ENCODE data around the gene SMTN. TPM values are rescaled to one million over a fixed set of nuclear protein-coding genes. Genes with fewer than 3 reads are reported as not detected.

SMTN gene
- total and polyA plus RNA-seq, 10 of the 15 experiments (the other 5 are each of a cell fraction or from before 2014, with no cell fraction given): 0.92 to 21.9 (median 4.8) TPM

DNA sequence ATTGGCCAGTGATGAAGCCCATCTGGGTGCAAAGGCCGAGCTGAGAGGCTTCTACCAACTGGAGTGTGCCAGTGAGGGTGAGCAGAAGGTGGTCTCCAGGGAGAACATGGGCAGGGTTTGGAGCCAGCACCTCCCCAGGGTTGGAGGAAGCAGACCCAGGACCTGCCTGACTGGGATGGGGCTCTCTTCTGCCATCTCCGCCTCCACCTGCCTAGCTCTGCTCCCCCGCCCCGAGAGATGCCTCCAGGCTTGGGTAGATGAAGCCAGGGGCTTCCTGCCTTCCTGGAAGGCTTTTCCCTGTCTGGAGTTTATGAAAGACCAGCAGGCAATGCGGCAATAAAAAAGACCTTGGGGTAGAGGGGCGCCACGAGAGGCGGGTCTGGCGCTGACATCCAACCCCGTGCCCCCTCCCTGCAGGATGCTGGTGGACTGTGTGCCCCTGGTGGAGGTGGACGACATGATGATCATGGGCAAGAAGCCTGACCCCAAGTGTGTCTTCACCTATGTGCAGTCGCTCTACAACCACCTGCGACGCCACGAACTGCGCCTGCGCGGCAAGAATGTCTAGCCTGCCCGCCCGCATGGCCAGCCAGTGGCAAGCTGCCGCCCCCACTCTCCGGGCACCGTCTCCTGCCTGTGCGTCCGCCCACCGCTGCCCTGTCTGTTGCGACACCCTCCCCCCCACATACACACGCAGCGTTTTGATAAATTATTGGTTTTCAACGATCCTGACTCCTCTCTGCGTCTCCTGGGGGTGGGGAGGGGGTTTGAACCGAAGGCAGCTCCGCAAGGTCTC, 23.0 kb downstream of the SMTN start (continued):
- TF ChIP-seq CBX3 (IDR thresholded peaks at IDR 0.05; ENCODE audit: borderline replicate concordance, low read depth) (no peak), LARP7 (IDR thresholded peaks at IDR 0.05) (no peak), ZNF384 (IDR thresholded peaks at IDR 0.05; ENCODE audit: borderline replicate concordance, low read depth, low read length) (no peak), NBN (IDR thresholded peaks at IDR 0.05) (no peak)
- TF ChIP-seq, protein P1, sequence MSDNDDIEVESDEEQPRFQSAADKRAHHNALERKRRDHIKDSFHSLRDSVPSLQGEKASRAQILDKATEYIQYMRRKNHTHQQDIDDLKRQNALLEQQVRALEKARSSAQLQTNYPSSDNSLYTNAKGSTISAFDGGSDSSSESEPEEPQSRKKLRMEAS (IDR thresholded peaks at IDR 0.05; ENCODE audit: low read depth, low read length): no peak

DNA sequence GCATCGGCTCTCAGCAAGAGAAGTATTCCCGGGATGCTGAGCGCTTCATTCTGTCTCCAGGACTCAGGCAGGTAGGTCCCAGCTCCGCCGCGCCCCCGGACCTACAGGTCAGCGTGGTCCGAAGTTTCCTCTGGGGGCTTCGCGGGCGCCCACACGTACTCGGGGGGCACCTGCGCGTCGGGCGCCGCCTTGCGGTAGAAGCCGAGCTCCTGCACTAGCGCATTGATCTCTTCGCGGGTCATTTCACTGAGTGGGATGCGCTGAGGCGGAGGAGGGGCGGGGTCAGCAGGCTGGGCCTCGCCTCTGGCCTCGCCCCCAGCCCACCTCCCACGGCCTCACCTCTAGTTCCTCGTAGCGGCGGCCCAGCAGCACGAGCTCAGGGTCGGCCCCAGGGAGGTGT, 23.8 kb downstream of the SMTN start:
- POLR2A ChIA-PET: no interaction called here
- Histone ChIP-seq H2AFZ (ENCODE audit: control insufficient read depth, low read depth, low read length) (no peak overlapping the region), H3K36me3 (ENCODE audit: control insufficient read depth in 2 of 2, insufficient read depth in 2 of 2, low read length in 1 of 2) (no peaks in the 10 kb centered on the region), H3K4me1 (ENCODE audit: control insufficient read depth, insufficient read depth, low read length) (no peaks in the 10 kb centered on the region; the same call in 1 of the 2 replicates), H3K4me2 (ENCODE audit: control insufficient read depth, insufficient read depth) (no peak overlapping the region), H3K9ac (ENCODE audit: control insufficient read depth, insufficient read depth, low read length) (no peak overlapping the region), H3K79me2 (ENCODE audit: control insufficient read depth, insufficient read depth, low read length) (no peaks in the 10 kb centered on the region), H3K9me3 (replicated peaks; ENCODE audit: control insufficient read depth, insufficient read depth, low read length) (no peaks in the 10 kb centered on the region), H3K27me3 (replicated peaks in 1 of 2; ENCODE audit: control insufficient read depth in 2 of 2, insufficient read depth in 2 of 2, low read length in 1 of 2) (no peaks in the 10 kb centered on the region), H4K20me1 (ENCODE audit: control insufficient read depth, insufficient read depth) (no peaks in the 10 kb centered on the region), H3K27ac (ENCODE audit: control insufficient read depth, insufficient read depth) (no peak overlapping the region), H3K4me3 (no peak overlapping the region)
- SMC1A ChIA-PET (ENCODE audit: uncharacterized antibody, unreplicated experiment): interaction anchor here (1.3 kb wide), 1 partner anchor 9 kb away, joined by 4 read pairs; no protein-coding TSS in a partner anchor
- FAIRE-seq: no peak
- CTCF ChIA-PET: interaction anchor here (0.6 to 2.6 kb wide), 13 partner anchors 9 to 470 kb away, joined by 3 to 15 read pairs (median 3); no protein-coding TSS in a partner anchor
- intact Hi-C loops (cut with micrococcal nuclease; ENCODE audit: unreplicated experiment): loop anchor here (5.0 kb wide), 1 partner anchor 167 kb away; no protein-coding TSS in a partner anchor
- DNase-seq (ENCODE audit: low read depth, low spot score): no peak
- in situ Hi-C loops (cut with MboI): no loop called here
- RAD21 ChIA-PET (ENCODE audit: unreplicated experiment): interaction anchor here (1.4 kb wide), 1 partner anchor 9 kb away, joined by 5 read pairs; no protein-coding TSS in a partner anchor
- WGBS (ENCODE audit: insufficient coverage, insufficient replicate concordance, low lambda C conversion rate, missing lambda C conversion rate): 90% methylated on average over 34 of the region's 35 CpGs
- peak; percentile 32 for ATAC-seq
- no TSS peak for BruUV-seq (replicated peaks)
- TF ChIP-seq, protein P2, sequence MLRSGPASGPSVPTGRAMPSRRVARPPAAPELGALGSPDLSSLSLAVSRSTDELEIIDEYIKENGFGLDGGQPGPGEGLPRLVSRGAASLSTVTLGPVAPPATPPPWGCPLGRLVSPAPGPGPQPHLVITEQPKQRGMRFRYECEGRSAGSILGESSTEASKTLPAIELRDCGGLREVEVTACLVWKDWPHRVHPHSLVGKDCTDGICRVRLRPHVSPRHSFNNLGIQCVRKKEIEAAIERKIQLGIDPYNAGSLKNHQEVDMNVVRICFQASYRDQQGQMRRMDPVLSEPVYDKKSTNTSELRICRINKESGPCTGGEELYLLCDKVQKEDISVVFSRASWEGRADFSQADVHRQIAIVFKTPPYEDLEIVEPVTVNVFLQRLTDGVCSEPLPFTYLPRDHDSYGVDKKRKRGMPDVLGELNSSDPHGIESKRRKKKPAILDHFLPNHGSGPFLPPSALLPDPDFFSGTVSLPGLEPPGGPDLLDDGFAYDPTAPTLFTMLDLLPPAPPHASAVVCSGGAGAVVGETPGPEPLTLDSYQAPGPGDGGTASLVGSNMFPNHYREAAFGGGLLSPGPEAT (IDR thresholded peaks at IDR 0.05; ENCODE audit: low read depth): no peak
- TF ChIP-seq, protein P3, sequence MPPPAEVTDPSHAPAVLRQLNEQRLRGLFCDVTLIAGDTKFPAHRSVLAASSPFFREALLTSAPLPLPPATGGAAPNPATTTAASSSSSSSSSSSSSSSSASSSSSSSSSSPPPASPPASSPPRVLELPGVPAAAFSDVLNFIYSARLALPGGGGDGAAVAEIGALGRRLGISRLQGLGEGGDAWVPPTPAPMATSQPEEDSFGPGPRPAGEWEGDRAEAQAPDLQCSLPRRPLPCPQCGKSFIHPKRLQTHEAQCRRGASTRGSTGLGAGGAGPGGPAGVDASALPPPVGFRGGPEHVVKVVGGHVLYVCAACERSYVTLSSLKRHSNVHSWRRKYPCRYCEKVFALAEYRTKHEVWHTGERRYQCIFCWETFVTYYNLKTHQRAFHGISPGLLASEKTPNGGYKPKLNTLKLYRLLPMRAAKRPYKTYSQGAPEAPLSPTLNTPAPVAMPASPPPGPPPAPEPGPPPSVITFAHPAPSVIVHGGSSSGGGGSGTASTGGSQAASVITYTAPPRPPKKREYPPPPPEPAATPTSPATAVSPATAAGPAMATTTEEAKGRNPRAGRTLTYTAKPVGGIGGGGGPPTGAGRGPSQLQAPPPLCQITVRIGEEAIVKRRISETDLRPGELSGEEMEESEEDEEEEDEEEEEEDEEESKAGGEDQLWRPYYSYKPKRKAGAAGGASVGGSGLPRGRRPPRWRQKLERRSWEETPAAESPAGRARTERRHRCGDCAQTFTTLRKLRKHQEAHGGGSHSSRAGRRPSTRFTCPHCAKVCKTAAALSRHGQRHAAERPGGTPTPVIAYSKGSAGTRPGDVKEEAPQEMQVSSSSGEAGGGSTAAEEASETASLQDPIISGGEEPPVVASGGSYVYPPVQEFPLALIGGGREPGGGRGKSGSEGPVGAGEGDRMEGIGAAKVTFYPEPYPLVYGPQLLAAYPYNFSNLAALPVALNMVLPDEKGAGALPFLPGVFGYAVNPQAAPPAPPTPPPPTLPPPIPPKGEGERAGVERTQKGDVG (CRISPR knock-in tag; IDR thresholded peaks at IDR 0.05): no peak
- TF ChIP-seq, protein P1 (IDR thresholded peaks at IDR 0.05; ENCODE audit: low read depth, low read length): no peak
- TF ChIP-seq BHLHE40 (IDR thresholded peaks at IDR 0.05; ENCODE audit: borderline replicate concordance in 1 of 2, low read depth in 2 of 2, low read length in 1 of 2) (peak in 1 of 2 experiments; percentile 23; a peak in 1 of 4 replicates), KDM1A (IDR thresholded peaks at IDR 0.05; ENCODE audit: borderline replicate concordance) (no peak), CBFB (IDR thresholded peaks at IDR 0.05; ENCODE audit: low read depth) (no peak), MTA3 (IDR thresholded peaks at IDR 0.05; ENCODE audit: borderline replicate concordance, low read length) (no peak), RBBP5 (conservative IDR thresholded peaks at IDR 0.05) (no peak), FOXM1 (IDR thresholded peaks at IDR 0.05; ENCODE audit: low read depth, low read length) (no peak), TAF1 (IDR thresholded peaks at IDR 0.05; ENCODE audit: borderline replicate concordance, low read depth, low read length) (no peak), IKZF1 (conservative IDR thresholded peaks at IDR 0.05) (no peak)
- TF ChIP-seq, protein P4, sequence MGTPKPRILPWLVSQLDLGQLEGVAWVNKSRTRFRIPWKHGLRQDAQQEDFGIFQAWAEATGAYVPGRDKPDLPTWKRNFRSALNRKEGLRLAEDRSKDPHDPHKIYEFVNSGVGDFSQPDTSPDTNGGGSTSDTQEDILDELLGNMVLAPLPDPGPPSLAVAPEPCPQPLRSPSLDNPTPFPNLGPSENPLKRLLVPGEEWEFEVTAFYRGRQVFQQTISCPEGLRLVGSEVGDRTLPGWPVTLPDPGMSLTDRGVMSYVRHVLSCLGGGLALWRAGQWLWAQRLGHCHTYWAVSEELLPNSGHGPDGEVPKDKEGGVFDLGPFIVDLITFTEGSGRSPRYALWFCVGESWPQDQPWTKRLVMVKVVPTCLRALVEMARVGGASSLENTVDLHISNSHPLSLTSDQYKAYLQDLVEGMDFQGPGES (IDR thresholded peaks at IDR 0.05): no peak
